GM21526 (cell line): ENCODE results near the gene SIRPB2.
"Not testable (repeated sequence)": the region's sequence is repeated elsewhere in the genome, so short reads cannot be mapped to it uniquely, and the experiment has no call there.

ENCODE experiments used
- ATAC-seq: cut with Tn5 transposase; IDR thresholded peaks from one replicate; pipeline ENCODE4 v1.9.1; 2021; ENCODE audit warnings: moderate library complexity; ENCODE audit not compliant: unreplicated experiment, low FRiP score

The SIRPB2 gene

DNA sequence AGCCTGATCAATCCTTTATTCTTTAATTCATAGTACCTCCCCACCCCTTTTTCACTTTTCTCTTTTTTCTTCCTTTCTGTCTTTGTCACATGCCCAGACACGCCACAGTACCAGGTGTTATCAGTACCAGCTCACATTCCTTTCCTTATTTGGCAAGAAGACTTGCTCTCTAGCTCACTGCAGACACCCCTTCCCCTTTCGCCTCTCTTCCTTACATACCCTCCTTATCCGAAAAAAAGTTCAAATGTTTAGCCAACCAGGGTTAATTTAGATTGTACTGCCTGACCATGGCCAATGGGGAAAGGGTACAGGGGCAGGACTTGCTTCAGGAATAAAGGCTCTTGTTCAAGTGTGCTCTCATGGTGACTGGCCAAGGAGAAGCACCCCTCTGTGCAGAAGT is 9.3 kb upstream of the SIRPB2 start:
- ATAC-seq: no peak

DNA sequence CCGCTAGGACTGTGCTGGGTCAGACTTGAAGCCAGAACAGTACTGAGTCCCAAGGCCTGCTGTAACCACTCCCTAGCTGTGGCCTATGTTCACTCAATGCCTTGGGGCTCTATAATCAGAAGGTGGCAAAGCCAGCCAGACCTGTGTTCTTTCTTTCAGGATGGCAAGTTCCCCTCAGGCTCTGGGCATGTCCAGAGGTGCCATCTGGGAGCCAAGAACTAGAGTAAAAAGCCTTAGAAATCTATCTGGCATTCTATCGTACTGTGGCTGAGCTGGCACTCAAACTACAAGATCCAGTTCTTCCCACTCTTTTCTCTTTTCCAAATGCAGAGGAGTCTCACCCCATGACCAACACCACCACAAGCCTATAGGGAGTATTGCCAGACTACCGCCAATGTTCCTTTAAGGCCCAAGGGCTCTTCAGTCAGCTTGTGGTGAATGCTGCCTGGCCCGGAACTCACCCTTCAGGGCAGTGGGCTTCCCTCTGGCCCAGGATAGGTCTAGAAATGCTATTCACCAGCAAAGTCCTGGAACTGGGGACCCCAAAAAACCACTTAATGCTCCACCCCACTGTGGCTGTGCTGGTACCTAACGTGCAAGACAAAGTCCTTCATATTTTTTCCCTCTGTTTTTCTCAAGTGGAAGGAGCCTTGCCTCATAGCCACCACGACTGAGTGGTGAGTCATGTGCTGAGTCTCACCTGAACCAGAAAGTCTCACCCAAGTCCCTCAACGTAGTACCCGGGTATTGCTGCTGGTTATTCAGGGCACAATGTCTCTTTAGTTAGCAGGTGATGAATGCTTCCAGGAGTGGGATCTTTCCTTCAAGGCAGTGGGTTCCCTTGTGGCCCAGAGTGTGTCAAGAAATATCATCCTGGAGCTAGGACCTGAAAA is 8.6 kb upstream of the SIRPB2 start:
- ATAC-seq: no peak

DNA sequence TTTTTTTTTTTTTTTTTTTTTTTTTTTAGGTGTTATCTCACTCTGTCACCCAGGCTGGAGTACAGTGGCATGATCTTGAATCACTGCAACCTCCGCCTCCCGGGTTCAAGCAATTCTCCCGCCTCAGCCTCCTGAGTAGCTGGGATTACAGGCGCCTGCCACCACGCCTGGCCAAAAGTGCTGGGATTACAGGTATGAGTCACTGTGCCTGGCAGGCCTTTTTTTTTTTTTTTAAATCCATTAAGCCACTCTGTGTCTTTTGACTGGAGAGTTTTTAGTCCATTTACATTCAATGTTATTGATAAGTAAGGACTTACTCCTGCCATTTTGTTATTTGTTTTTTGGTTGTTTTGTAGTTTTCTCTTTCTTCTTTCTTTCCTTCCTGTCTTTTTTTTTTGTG is 6.2 kb upstream of the SIRPB2 start:
- not testable (repeated sequence) for ATAC-seq

DNA sequence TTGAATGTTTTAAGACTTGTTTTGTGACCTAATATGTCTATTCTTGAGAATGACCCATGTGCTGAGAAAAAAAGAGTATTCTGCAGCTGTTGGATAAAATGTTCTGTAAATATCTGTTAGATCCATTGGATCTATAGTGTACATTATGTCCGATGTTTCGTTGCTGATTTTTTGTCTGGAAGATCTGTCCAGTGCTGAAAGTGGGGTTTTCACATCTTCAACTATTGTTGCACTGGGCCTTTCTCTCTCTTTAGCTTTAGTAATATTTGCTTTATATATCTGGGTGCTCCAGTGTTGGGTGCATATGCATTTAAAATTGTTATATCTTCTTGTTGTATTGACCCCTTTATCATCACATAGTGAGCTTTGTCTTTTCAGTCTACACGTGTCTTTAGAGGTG is 5.7 kb upstream of the SIRPB2 start:
- no peak for ATAC-seq

DNA sequence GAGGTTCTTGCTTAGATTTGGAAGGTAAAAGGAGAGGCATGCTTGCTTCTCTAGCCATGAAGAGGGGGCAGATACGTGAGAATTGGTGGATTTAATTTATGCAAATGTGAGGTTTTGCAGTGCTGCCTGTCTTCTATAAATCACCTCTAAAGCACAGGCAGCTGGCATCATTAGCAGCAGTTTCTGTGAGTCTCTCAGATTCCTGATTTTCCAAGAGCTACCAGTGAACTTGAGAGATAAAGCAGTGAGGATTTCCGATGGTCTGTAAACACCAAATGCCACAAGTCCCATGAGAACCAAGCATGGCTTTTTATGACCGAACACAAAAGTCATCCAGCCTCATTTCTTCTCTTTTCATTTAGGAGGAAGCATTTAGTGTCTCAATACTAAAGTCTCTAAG is 3.2 kb upstream of the SIRPB2 start:
- ATAC-seq: no peak

DNA sequence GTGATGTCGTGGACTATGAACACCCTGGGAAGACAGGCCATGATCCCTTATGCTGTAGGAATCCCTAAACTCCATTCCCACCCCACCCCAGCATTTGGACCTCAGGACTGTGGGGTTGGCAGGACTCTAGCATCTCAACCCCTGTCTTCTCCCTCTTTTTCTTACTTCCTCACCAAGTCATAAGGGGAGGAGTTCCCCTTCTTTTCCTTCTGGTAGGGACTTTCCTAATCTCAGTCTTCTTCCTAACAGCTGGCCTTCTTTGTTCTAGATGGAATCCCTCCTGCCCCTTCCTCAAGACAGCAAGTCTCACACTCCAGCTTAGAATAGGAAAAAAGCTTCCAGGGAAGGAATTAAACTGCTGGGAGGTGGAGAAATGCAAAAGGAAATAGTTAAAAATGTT is 2.3 kb upstream of the SIRPB2 start:
- no peak for ATAC-seq

DNA sequence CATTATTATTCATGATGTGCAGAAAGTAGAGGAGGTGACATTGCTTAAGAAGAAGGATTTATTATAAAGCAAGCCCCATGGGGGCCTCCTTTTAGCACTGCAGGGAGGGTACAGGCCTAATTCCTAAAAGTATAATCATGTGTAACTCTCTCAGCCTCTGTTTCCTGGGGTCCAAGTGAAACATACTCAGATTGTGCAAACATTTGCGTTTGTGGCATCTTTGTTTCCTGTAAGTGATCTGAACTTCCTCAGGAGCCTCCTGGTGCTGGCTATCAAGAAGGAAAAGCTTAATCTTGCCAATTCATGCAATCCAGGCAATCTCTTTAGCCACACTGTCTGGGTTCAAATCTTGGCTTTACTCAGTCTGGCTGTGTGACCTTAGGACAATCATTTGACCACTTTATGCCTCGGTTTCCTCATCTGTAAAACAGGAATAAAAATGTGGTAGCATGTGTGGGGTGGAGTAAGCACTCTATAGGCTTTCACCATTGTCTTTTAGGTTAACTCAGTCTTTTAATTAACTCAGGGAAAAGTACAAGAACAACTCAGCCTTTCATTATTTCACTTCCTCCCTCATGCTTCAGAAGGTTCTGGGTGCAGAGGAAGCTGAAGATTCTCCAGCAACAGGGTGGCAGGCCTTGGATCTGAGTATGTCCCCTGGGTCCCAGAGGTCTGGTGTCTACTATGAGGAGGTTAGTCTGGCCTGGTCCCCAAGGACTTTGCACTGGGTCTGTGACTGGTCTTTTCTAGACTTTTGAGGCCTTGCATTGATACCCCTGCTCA is 831 bp upstream of the SIRPB2 start:
- no peak for ATAC-seq

DNA sequence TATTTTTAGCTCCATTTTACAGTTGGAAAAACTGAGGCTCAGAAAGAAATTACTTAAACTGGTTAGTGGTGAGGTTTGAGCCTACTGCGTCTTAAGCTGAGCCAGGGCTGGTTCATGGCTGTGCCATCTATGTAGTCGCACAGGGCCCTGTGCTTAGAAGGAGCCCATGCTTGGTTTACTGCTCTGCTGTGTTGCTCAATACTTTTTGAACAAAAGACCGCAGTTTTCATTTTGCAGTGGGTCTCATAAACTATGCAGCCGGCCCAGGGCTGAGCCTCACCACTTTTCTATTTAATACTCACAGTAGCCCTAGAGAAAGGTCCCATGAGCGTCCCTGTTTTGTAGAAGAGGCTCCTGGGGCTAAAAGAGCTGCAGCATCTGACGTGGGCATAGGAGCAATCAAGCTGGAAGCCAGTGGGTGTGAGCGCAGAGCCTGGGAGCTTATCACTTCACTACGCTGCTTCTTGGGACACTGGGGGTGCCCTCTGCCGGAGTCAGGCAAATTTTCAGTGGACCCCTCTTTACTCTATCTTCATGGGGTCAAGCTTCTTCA is 501 bp downstream of the SIRPB2 start:
- ATAC-seq: no peak

DNA sequence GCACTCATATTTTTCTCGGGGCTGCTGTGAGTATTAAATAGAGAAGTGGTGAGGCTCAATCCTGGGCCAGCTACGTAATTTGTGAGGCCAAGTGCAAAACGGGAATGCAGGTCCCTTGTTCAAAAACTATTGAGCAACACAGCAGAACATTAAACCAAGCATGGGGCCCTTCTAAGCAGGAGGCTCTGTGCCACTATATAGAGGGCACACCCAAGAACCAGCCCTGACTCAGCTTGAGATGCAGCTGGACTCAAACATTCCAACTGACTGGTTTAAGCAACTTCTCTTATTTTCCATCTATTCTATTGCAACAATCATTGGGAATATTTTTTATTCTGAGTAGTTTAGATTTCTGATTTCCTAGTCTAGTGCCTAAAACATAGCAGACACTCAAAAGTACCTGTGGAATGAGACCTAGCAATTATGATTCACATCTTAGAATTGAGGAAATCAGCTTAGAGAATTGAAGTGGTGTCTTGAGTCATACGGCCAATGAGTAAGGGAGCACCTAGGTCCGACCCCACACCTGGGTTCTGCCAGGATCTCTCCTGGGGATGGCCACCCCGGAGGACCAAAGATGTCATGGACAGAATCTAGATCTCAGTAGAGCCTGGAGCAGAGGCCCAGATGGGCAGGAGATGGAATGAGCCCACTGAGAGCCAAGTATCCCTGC is 1.3 kb downstream of the SIRPB2 start:
- ATAC-seq: no peak

DNA sequence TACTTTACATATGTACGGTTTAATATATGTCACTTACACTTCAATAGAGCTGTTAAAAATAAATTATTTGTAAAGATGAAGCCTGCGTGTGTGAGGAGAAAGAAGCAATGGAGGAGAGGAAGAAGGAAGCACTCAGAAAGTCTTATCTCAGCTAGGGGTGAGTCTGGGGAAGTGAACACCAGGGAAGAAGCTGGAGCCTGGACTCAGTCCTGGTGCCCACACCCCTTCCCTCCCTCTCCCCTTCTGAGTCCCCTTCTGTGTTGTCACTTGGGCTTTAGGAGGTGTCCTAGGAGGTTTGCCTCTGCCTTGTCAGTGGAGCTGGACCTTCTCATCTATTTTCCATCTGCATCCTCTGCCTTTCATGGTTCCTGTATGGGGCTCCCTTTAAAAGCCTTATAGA is 1.9 kb downstream of the SIRPB2 start:
- no peak for ATAC-seq

DNA sequence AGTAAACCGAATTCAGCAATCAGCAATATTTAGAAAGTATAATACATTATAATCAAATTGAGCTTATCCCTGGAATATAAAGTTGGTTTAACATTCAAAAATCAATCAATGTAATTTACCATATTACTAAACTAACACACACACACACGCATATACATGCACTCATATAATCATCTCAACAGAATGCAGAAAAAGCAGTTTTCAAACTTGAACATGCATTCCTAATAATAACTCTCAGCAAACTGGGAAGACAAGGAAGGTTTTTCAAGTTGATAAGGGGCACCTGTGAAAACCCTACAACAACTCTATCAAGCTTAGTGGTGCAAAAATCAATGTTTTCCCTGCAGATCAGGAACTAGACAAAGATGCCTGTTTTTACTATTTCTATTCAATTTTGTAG is 4.7 kb downstream of the SIRPB2 start:
- ATAC-seq: no peak

DNA sequence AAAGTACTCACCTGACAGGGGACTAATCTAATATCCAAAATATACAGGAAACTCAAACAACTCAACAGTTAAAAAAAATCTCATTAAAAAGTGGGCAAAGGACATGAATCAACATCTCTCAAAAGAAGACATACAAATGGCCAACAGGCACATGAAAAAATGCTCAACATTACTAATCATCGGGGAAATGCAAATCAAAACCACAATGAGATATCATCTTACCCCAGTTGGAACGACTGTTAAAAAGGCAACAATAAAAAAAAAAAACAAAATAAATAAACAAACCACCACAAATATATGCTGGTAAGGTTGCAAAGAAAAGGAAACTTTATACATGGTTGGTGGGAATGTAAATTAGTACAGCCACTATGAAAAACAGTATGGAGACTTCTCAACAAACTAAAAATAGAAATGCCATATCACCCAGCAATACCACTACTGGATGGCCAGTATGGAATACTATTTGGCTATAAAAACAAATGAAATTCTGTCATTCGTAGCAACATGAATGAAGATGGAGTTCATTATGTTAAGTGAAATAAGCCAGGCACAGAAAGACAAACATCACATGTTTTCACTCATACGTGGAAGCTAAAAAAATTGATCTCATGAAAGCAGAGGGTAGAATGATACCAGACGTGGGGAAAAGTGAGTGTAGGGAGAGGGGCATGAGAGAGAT is 6.6 kb downstream of the SIRPB2 start:
- no peak for ATAC-seq

DNA sequence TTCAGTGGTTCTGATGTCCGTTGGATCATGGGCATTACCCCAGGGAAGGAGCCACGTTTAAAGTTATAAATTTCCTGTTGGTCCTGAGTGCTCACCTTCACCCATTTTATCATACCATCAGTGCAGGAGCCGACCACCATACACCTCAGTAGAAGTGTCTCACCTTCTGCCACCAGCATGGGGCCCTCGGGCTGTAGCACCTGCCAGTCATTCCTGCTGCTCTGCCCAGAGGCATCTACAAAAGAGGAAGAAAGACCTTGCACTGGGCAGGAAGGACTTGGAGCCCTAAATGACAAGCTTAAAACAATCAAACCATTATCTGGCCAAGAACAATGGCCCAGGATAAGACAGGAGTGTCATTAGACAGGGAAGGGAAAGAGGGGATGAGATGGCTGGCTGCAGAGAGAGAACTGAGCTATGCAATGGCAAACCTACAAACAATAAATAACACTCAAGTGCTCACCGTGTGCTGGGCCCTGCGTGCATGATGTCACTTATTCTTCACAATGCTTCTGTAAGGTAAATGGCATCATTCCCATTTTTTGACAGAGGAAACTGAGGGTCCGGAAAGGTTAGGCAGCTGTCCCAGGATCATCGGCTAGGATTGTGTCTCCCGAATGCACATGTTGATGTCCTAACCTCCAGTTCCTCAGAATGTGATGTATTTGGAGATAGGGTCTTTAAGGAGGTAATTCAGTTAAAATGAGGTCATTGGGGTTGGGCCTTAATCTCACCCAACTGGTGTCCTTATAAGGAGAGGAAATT is 11.2 kb downstream of the SIRPB2 start:
- no peak for ATAC-seq

DNA sequence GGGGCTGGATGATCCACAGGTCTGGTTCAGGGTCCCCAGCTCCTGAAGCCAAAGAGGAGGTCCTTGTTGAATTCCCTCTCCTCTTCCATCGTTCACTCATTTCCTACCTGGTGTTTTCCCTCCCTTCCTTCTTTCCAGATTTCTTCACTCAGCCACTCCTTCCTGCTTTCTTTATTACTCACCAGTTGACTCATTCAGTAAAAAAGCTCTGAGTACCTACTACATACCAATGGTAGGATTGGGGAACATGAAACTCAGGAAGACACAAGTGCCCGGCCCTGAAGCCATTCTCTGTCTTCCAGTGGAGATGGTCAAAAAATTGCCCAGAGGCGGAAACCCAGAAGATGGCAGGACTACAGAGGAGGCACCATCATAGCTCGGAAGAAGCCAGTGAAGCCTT is 12.7 kb downstream of the SIRPB2 start:
- ATAC-seq: no peak

DNA sequence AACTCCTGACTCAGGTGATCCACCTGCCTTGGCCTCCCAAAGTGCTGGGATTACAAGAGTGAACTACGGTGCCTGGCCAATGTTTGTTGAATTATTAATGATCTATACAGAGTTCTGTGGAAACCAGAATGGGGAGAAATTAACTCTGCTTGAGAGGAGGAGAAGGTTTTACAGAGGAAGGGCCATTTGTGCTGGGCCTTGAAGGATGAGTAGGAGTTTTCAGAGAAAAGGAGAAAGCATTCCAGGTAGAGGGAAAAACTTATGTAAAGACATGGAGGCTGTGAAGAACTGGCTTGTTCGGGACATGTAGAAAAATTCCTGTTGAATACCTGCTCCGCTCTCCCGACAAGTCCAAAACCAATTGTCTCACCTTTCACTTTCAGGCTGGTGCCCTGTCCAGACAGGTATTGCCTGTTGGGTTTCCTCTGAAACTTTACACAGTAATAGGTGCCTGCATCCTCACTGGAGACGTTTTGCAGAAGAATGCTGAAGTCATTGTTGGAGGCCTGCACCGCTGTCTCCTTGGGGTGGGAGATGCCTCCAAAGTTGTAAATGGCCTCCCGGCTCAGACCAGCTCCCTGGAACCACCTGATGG is 13.2 kb downstream of the SIRPB2 start:
- ATAC-seq: no peak

DNA sequence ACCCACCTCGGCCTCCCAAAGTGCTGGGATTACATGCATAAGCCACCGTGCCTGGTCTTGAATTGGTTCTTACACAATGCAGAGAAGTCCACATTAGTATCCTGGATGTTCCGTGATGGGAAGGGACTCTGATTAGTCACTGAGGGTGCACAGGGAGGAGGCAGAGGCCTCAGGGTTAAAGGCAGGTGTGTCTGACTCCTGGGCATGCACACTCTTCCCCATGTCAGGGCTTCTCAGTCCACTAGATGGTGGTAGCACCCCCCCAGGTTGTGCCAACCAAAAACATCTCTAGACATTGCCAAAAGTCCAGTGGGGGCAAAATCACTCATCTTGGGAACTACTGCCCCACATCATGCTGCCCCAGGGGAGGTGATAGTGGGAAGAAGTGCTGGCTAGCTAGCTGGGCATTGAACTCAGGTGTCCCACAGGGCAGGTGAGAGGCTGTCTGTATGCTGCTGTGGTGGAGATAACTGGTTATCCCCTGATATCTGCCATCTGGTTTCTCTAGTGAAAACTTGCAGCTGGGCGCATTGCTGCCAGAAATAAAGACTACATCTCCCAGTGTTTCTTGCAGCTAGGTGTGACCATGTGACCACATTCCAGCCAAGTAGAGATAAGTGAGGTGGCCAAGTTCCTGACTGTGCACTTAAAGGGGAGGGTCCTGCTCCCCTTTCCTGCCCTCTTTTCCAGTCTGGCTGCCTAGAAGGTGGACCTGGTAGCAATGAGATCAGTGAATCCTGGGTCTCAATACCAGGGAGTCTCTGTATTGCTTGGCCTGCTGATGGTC is 16.2 kb downstream of the SIRPB2 start:
- ATAC-seq: no peak

DNA sequence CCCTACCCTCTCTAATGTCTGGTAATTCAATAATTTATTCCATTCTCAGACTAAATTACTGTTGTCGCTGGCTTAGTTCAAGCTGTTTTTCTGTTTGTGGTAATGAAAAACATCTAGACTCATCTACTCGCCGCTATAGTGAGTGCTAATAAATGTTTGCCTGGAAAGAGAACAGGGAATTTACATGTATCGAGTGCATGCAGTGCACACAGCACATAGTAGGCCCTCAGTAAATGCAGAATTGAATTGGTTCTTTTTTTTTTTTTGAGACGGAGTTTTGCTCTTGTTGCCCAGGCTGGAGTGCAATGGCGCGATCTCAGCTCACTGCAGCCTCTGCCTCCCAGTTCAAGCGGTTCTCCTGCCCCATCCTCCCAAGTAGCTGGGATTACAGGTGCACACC is 16.9 kb downstream of the SIRPB2 start:
- ATAC-seq: no peak
